Astrocyte (in vitro differentiated cells and primary cell): Measurements from ENCODE around the gene SLAMF8.

ENCODE experiments used
- EZH2 ChIP-seq: IDR thresholded peaks from 2 replicates; pipeline ENCODE4 v1.6.1; 2012; ENCODE audit warnings: mild to moderate bottlenecking, low read length, inconsistent platforms; ENCODE audit not compliant: insufficient read depth
- TF ChIP-seq, protein P1 (sequence below): IDR thresholded peaks from 2 replicates; pipeline ENCODE4 v1.5.1; 2011; ENCODE audit warnings: low read depth, mild to moderate bottlenecking, inconsistent platforms, low read length, moderate library complexity; ENCODE audit not compliant: insufficient read depth

DNA sequence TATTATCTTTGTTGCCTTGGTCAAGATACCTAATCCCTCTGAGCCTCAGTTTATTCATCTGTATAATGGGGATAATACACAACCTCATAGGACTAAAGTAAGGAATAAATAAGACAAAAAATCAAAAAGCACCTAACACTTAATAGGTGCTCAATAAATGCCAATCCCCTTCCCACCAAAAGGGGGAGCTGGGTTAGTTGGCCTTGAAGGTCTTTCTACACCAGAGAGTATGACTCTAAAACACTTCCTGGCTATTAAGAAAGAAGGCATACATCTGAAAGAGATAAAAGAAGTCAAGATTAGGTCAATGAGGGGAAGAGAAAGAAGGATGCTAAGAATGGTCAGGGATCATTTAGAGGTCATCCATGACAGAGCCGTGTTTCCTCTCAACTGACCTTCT, 24.7 kb downstream of the SLAMF8 start:
- TF ChIP-seq, protein P1, sequence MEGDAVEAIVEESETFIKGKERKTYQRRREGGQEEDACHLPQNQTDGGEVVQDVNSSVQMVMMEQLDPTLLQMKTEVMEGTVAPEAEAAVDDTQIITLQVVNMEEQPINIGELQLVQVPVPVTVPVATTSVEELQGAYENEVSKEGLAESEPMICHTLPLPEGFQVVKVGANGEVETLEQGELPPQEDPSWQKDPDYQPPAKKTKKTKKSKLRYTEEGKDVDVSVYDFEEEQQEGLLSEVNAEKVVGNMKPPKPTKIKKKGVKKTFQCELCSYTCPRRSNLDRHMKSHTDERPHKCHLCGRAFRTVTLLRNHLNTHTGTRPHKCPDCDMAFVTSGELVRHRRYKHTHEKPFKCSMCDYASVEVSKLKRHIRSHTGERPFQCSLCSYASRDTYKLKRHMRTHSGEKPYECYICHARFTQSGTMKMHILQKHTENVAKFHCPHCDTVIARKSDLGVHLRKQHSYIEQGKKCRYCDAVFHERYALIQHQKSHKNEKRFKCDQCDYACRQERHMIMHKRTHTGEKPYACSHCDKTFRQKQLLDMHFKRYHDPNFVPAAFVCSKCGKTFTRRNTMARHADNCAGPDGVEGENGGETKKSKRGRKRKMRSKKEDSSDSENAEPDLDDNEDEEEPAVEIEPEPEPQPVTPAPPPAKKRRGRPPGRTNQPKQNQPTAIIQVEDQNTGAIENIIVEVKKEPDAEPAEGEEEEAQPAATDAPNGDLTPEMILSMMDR, result no peak
- TF ChIP-seq EZH2, result no peak
